Mesodermal cell (in vitro differentiated cells): ENCODE data around the gene TSHZ1.

ENCODE experiments used
- H3K27ac ChIP-seq: 2 replicates; pipeline ENCODE4 v1.7.0; 2013; ENCODE audit warnings: mild to moderate bottlenecking, low read depth, low read length, moderate library complexity; ENCODE audit not compliant: severe bottlenecking
- H3K36me3 ChIP-seq: 2 replicates; pipeline ENCODE4 v1.7.1; 2013; ENCODE audit warnings: mild to moderate bottlenecking, low read length, moderate library complexity; ENCODE audit not compliant: control insufficient read depth, insufficient read depth
- H3K4me1 ChIP-seq: one replicate; pipeline ENCODE4 v1.7.1; 2013; ENCODE audit warnings: mild to moderate bottlenecking, low read length; ENCODE audit not compliant: insufficient read depth, control insufficient read depth, poor library complexity, severe bottlenecking
- H3K4me3 ChIP-seq: 2 replicates; pipeline ENCODE4 v1.7.0; 2013; ENCODE audit warnings: low read length, control low read depth, mild to moderate bottlenecking; ENCODE audit not compliant: insufficient read depth, poor library complexity, severe bottlenecking; ENCODE audit errors: extremely low read depth
- H3K9me3 ChIP-seq: 2 replicates; pipeline ENCODE4 v1.7.1; 2013; ENCODE audit warnings: mild to moderate bottlenecking, low read length, moderate library complexity; ENCODE audit not compliant: control insufficient read depth
- WGBS, 2 experiments: methylation state at CpG; one replicate each; pipeline ENCODE4 v1.1.5; 2013; ENCODE audit warnings: missing lambda C conversion rate in 2 of 2; ENCODE audit not compliant: insufficient coverage in 2 of 2; 5-methylcytosine and 5-hydroxymethylcytosine counted together

Gene TSHZ1

DNA sequence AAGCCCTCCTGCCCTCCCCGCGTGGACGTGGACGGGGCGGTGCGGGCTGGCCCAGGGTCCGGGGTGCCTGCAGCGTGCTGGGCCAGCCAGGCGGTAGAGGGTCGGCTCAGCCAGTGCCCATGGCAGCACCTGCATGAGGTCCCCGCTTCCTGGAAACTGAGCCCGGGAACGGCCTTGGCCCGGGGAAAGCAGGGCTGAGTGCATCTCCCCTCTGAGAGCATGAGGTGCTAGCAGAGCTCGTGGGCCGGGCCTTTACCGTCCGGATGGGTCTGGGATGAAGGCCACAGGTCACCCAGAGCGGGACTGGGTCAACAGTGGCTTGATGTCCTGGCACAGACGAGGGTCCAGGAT, 39.8 kb downstream of the TSHZ1 start:
- WGBS, 2 experiments: 95 to 96% methylated on average over 20 of the region's 20 CpGs
- Histone ChIP-seq H3K9me3 (no peaks in the 10 kb centered on the region), H3K27ac (no peak overlapping the region), H3K4me1 (no peaks in the 10 kb centered on the region), H3K36me3 (no peaks in the 10 kb centered on the region), H3K4me3 (no peak overlapping the region)

DNA sequence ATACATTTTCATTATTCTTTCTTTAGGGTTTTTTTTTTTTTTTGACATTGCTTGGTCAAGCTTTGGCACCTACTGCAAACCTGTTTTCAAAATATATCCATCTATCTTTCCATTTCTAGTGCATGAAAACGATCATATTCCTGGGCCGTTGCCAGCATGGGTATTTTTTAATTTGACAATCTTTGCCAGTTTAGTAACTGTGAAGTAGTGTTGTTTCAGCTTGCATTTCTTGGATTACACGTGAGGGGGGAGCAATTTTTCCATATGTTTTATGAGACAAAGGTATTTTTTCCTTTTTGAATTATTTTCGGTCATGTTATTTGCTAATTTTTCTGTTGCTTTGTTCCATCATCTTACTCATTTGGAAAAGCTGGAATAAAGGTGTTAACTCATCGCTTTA, 40.9 kb downstream of the TSHZ1 start:
- no CpG with 5 or more reads among the region's 5 CpGs for WGBS, 2 experiments
- Histone ChIP-seq H3K4me1 (no peaks in the 10 kb centered on the region), H3K4me3 (no peak overlapping the region), H3K9me3 (no peaks in the 10 kb centered on the region), H3K27ac (no peak overlapping the region), H3K36me3 (no peaks in the 10 kb centered on the region)

DNA sequence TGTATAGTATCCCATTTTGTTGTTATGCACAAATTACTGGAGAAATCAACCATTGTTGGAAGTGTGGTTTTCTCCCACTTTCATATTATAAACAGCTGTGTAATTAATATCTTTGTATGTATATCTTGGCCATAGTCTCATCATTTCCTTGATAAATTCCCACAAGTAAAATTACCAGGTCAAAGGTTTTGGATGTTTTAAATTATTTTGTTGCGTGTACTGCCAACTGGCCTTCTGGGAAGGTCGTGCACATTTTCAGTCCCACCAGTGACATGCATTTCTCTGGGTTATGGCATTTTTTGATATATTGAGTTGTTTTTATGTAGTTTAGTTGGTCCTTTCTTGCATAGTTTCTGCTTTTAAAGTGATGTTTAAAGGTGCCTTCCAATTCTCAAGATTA, 41.5 kb downstream of the TSHZ1 start:
- H3K4me3 ChIP-seq: no peak overlapping the region
- no peaks in the 10 kb centered on the region for H3K4me1 ChIP-seq
- H3K27ac ChIP-seq: no peak overlapping the region
- H3K36me3 ChIP-seq: no peaks in the 10 kb centered on the region
- H3K9me3 ChIP-seq: no peaks in the 10 kb centered on the region
- 85 to 100% methylated on average over 2 of the region's 2 CpGs for WGBS, 2 experiments

DNA sequence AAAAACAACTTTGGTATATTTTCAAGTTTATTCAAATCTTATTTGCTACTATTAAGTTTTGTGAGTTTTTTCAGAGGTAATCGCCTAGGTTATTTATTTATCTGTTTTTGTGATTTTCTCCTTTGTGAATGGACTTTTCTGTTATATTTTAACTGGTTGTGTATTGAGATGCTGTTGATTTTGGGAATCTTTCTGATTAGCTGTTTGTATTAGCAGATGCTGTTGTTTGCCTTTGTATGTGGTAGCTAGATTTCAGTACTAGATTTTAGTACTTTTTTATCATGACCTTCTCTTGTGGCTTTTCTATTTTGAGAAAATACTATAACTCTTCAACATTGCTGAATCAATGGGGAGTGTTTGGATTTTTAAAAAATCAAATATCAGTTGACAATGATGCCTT, 42.4 kb downstream of the TSHZ1 start:
- H3K4me3 ChIP-seq: no peak overlapping the region

DNA sequence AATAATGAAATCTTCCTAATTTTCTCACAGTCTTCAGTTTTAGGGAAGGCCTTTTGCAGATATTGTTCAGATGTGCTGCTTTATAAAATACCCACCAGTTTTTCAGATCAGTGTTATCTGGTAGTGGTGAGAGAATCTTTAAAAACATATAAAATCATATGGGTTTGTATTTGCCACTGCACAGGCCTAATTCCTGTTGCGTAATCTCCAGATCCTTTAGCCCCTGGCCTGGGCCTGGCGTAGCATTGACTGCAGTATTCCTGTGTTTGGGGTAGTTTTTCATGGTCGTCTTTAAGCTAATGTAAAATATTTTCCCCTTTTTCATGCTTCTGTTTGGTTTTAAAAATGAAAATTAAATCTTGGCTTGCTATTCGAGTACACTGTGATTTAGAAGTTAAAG, 43.2 kb downstream of the TSHZ1 start:
- Histone ChIP-seq H3K4me3 (no peak overlapping the region), H3K27ac (no peak overlapping the region), H3K36me3 (no peaks in the 10 kb centered on the region), H3K4me1 (no peaks in the 10 kb centered on the region), H3K9me3 (no peaks in the 10 kb centered on the region)
- WGBS, 2 experiments: 70 to 100% methylated on average over 1 to 2 of the region's 4 CpGs

More for the DNA sequence above, 42.4 kb downstream of the TSHZ1 start:
- no CpG with 5 or more reads among the region's 1 CpG for WGBS, 2 experiments
- H3K4me1 ChIP-seq: no peaks in the 10 kb centered on the region
- H3K36me3 ChIP-seq: no peaks in the 10 kb centered on the region
- H3K27ac ChIP-seq: no peak overlapping the region
- H3K9me3 ChIP-seq: no peaks in the 10 kb centered on the region

DNA sequence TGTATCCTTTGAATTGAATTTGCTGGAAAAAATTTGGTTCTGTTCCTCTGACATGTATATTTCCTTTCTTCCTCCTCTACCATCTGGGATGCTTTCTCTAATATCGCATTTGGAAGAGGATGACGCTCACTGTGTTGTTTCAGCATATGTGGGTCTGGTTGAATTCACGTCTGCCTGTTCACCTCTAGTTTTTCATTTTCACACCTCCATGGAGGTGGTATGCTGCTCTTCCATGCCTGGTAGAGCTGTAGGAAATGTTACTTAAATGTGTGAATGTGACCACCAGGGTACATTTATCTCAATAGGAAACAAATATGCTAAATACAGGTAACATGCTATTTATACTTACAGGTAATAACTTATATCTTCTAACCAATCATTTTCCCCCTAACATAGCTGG, 44.5 kb downstream of the TSHZ1 start:
- no peaks in the 10 kb centered on the region for H3K4me1 ChIP-seq
- H3K27ac ChIP-seq: no peak overlapping the region
- no peaks in the 10 kb centered on the region for H3K36me3 ChIP-seq
- WGBS, 2 experiments: no CpG with 5 or more reads among the region's 3 CpGs
- H3K9me3 ChIP-seq: no peaks in the 10 kb centered on the region
- H3K4me3 ChIP-seq: no peak overlapping the region

DNA sequence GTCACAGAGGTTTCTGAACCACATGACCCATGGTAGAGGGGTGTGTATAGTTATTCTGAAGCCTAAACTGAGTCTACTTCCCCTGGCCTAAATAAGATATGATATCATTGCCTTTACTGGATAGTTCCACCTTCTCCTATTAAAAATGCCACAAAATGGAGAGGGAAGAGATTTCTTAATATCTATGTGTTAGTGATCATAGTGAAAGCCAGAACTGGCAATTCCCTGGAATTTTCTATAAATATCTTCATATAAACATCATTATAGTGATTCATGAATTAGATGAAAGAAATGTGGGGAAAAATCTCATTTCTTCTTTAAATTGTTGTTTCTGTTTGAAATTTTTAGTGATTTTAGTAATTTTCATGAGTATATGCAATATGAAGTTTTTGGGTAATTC, 45.8 kb downstream of the TSHZ1 start:
- no peak overlapping the region for H3K4me3 ChIP-seq
- no peaks in the 10 kb centered on the region for H3K4me1 ChIP-seq
- no peaks in the 10 kb centered on the region for H3K36me3 ChIP-seq
- no peaks in the 10 kb centered on the region for H3K9me3 ChIP-seq
- no peak overlapping the region for H3K27ac ChIP-seq

DNA sequence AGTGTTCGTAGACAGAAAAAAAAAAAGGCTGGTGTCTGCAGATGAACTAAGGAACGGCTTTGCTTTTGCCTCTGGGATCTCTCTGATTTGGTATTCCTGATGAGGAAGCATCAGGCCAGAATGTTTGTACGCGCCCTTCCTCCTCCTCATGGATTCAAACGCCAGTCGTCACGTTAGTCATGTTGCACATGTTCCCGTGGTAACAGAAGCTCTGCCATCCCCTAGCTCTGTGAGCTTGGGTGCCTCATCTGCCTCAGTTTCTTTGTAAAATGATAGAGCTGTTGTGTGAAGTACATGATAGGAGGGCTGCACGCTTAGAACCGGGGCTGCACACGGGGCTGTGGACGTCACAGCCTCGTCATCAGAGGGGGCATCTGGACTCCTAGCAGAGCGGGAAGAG, 47.0 kb downstream of the TSHZ1 start:
- Histone ChIP-seq H3K4me1 (no peaks in the 10 kb centered on the region), H3K27ac (no peak overlapping the region), H3K9me3 (no peaks in the 10 kb centered on the region), H3K4me3 (no peak overlapping the region), H3K36me3 (no peaks in the 10 kb centered on the region)
- 92 to 95% methylated on average over 11 of the region's 14 CpGs for WGBS, 2 experiments

DNA sequence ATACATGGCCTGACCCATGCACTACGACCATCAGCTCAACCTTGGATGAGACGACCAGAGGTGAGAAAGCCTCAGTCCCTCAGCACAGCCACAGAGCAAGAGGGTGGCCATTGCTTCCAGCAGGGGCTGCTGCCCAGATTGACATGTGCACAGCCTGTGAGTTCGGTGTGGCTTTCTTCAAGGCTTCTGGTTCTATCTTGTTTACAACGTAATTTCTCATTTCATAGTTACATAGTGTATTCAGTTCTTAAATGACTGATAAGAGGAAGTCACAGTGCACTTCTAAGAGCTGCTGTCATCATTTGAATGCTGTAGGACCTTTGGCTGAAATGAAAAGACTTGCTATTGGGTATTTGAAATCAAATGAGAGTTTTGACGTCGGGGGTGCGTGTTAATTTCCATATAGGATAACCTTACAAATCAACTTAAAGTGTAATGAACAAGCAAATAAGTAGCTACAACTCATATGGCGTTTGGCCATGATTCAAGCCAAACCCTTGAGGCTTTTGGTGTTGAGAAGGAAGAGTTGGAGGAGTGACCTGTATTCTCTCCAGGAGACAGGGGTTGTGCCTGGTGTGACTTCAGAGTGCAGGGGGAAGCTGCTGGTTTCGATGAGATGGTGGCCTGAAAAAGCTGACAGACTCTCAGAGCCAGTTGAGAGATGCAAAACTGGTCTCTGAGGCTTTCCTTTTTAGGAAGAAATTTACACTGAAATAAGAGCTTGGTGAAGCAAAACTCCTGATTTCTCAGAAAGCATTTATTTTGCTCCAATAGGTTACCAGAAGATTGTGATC, 51.0 kb downstream of the TSHZ1 start:
- no peaks in the 10 kb centered on the region for H3K36me3 ChIP-seq
- WGBS, 2 experiments: 94% methylated on average over 3 to 5 of the region's 9 CpGs
- H3K9me3 ChIP-seq: no peaks in the 10 kb centered on the region
- H3K4me1 ChIP-seq: no peaks in the 10 kb centered on the region
- H3K27ac ChIP-seq: no peak overlapping the region
- H3K4me3 ChIP-seq: no peak overlapping the region

DNA sequence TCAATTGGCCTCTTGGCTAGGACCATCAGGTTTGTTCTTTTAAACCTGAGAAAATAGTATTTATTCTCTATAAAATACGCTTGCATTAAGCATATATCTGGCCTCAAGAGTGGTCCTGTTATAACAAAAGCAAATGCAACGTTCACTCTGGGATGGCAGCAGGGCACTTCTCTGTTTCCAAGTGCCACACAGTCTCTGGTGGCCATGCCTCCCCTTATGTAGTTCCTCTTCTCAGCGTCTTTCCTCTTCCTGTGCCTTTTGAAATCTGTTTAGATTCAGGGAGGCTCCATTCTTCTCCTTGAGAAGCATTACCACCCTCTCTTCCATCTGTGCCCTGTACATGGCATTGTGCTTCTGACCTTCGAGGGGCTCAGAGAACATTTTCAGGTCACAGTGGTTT, 51.9 kb downstream of the TSHZ1 start:
- 86 to 100% methylated on average over 1 to 2 of the region's 4 CpGs for WGBS, 2 experiments

DNA sequence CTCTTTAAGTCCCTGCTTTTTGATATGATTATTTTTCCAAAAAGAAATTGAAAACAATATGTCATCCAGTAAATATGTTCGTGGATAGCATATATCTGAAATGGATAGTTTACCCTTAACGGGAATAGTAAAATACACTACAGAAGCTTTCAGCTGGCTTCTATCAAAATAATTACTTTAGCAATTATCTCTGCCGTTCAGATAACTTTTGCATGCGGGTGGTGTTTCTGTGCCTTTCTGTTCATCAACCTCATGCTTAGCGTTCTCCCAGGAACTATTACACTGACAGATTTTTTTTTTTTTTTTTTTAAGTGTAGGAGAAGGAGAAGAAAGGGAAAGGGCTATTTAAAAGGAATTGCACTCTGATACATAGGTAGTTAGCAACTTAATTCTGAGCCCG, 53.6 kb downstream of the TSHZ1 start:
- Histone ChIP-seq H3K9me3 (no peaks in the 10 kb centered on the region), H3K36me3 (no peaks in the 10 kb centered on the region), H3K4me3 (no peak overlapping the region), H3K4me1 (no peaks in the 10 kb centered on the region), H3K27ac (no peak overlapping the region)
- WGBS, 2 experiments: 83 to 88% methylated on average over 1 of the region's 6 CpGs

More for the DNA sequence above, 51.9 kb downstream of the TSHZ1 start:
- Histone ChIP-seq H3K4me1 (no peaks in the 10 kb centered on the region), H3K9me3 (no peaks in the 10 kb centered on the region), H3K27ac (no peak overlapping the region), H3K4me3 (no peak overlapping the region), H3K36me3 (no peaks in the 10 kb centered on the region)
